HCT116 (cell line): ENCODE measurements around the gene VWA5A. TPM values are rescaled to one million over a fixed set of nuclear protein-coding genes. Genes with fewer than 3 reads are reported as not detected.

Experiments used
- ATAC-seq: fragments of 200-7000 bp; cut with Tn5 transposase; 2 replicates; pipeline ENCODE4 v1.9.1; 2020; ENCODE audit warnings: mild to moderate bottlenecking, moderate library complexity
- BruUV-seq: library from RNA; stranded (reverse); fragments of 400-500 nt; replicated peaks from 2 replicates; lab custom pipeline; 2021; lab: Mats Ljungman, UMichigan
- CTCF ChIA-PET: fragments of 300-600 bp; sonication (Branson Sonifier 250); formaldehyde crosslinking; loops from one replicate; lab custom pipeline; 2021; ENCODE audit warnings: antibody characterized with exemption; lab: Charles Lee
- POLR2A ChIA-PET: fragments of 300-600, 350-600 bp; sonication (Branson Sonifier 250); formaldehyde crosslinking; loops from one replicate; lab custom pipeline; 2021; ENCODE audit warnings: antibody characterized with exemption; lab: Charles Lee
- RAD21 ChIA-PET, 2 experiments: fragments of 300-600 bp; sonication (Branson Sonifier 250); formaldehyde crosslinking; loops; one replicate each; lab custom pipeline; 2023; ENCODE audit warnings: low total read pairs in 2 of 2; ENCODE audit not compliant: uncharacterized antibody in 2 of 2, unreplicated experiment in 2 of 2, low non-redundant PET in 1 of 2; lab: Charles Lee
- DNase-seq: peaks from one replicate; pipeline ENCODE4 v3.0.0-alpha.2; 2010; ENCODE audit warnings: low read depth, low spot score
- H2AFZ ChIP-seq: fragments of 200-600 bp; shearing (Covaris generic), sonication (generic); 2 replicates; pipeline ENCODE4 v1.6.1; 2017; ENCODE audit warnings: low read depth, mixed run types, mixed read lengths, antibody characterized with exemption, low read length; ENCODE audit not compliant: poor library complexity, severe bottlenecking
- H3K27ac ChIP-seq: 2 replicates; pipeline ENCODE4 v1.5.1; 2012; ENCODE audit warnings: low read depth, low read length
- H3K27me3 ChIP-seq: fragments of 200-600 bp; sonication (generic); 2 replicates; pipeline ENCODE4 v1.6.1; 2016; ENCODE audit warnings: mixed run types, low read length, mixed read lengths; ENCODE audit not compliant: insufficient read depth
- H3K36me3 ChIP-seq, 2 experiments: fragments of 200-500 bp in 1 of 2; fragments of 200-600 bp in 1 of 2; sonication (Bioruptor generic) in 1 of 2; sonication (generic) in 1 of 2; 2 replicates each; pipeline versions ENCODE4 v1.5.1 to v1.6.1; 2014 to 2016; ENCODE audit warnings: low read length in 2 of 2, inconsistent platforms in 1 of 2, mixed read lengths in 1 of 2, mixed run types in 1 of 2; ENCODE audit not compliant: insufficient read depth in 2 of 2, control insufficient read depth in 1 of 2
- H3K4me1 ChIP-seq, 2 experiments: fragments of 200-600 bp in 1 of 2; sonication (generic) in 1 of 2; 2 replicates each; pipeline versions ENCODE4 v1.5.1 to v1.6.1; 2012 to 2017; ENCODE audit warnings: low read length in 2 of 2, inconsistent platforms in 1 of 2, mild to moderate bottlenecking in 1 of 2, mixed read lengths in 1 of 2, mixed run types in 1 of 2, moderate library complexity in 1 of 2; ENCODE audit not compliant: insufficient read depth in 2 of 2, control insufficient read depth in 1 of 2
- H3K4me2 ChIP-seq: fragments of 200-600 bp; sonication (generic); 2 replicates; pipeline ENCODE4 v1.6.1; 2017; ENCODE audit warnings: mixed run types, low read length, mixed read lengths
- H3K4me3 ChIP-seq, 2 experiments: fragments of 200-600 bp in 1 of 2; sonication (generic) in 1 of 2; replicated peaks in 1 of 2; 2 replicates each; pipeline ENCODE4 v1.5.1; 2011 to 2016; ENCODE audit warnings: low read length in 2 of 2, control low read depth in 1 of 2, low read depth in 1 of 2, mild to moderate bottlenecking in 1 of 2, mixed read lengths in 1 of 2, mixed run types in 1 of 2
- H3K79me2 ChIP-seq: fragments of 200-600 bp; sonication (generic); 2 replicates; pipeline ENCODE4 v1.6.1; 2017; ENCODE audit warnings: mild to moderate bottlenecking, mixed run types, low read length, moderate library complexity, mixed read lengths; ENCODE audit not compliant: insufficient read depth
- H3K9ac ChIP-seq: fragments of 200-600 bp; sonication (generic); 2 replicates; pipeline ENCODE4 v1.6.1; 2016; ENCODE audit warnings: low read length, mixed read lengths
- H3K9me2 ChIP-seq: fragments of 200-600 bp; sonication (generic), shearing (Covaris generic); 2 replicates; pipeline ENCODE4 v1.6.1; 2017; ENCODE audit warnings: mixed run types, mild to moderate bottlenecking, moderate library complexity; ENCODE audit not compliant: insufficient read depth
- H3K9me3 ChIP-seq, 2 experiments: fragments of 200-500 bp in 1 of 2; fragments of 200-600 bp in 1 of 2; sonication (Bioruptor generic) in 1 of 2; sonication (generic) in 1 of 2; 2 replicates each; pipeline ENCODE4 v1.6.1; 2014 to 2017; ENCODE audit warnings: low read length in 2 of 2, mixed read lengths in 2 of 2, inconsistent platforms in 1 of 2, low read depth in 1 of 2, mild to moderate bottlenecking in 1 of 2, mixed run types in 1 of 2, moderate library complexity in 1 of 2; ENCODE audit not compliant: control insufficient read depth in 1 of 2, insufficient read depth in 1 of 2
- H4K20me1 ChIP-seq: fragments of 200-600 bp; sonication (generic), shearing (Covaris generic); 2 replicates; pipeline ENCODE4 v1.6.1; 2017; ENCODE audit warnings: mixed run types, mild to moderate bottlenecking, moderate library complexity; ENCODE audit not compliant: insufficient read depth
- CBX3 ChIP-seq: IDR thresholded peaks from 2 replicates; pipeline ENCODE4 v1.6.1; 2012; ENCODE audit warnings: low read depth
- CEBPB ChIP-seq: IDR thresholded peaks from 2 replicates; pipeline ENCODE4 v1.6.1; 2012; ENCODE audit warnings: low read depth
- CTCF ChIP-seq, 3 experiments: fragments of 200-600 bp in 1 of 3; sonication (generic) in 1 of 3; IDR thresholded peaks in 2 of 3; conservative IDR thresholded peaks in 1 of 3; 2 replicates each; pipeline ENCODE4 v1.5.1; 2012 to 2017; ENCODE audit warnings: low read depth in 2 of 3, low read length in 2 of 3, antibody characterized with exemption in 1 of 3, borderline replicate concordance in 1 of 3, control low read depth in 1 of 3, mild to moderate bottlenecking in 1 of 3, mixed read lengths in 1 of 3, mixed run types in 1 of 3, moderate library complexity in 1 of 3; ENCODE audit not compliant: insufficient read depth in 1 of 3
- EGR1 ChIP-seq: IDR thresholded peaks from 2 replicates; pipeline ENCODE4 v1.6.1; 2012; ENCODE audit warnings: low read depth
- ELF1 ChIP-seq: IDR thresholded peaks from 2 replicates; pipeline ENCODE4 v1.6.1; 2012; ENCODE audit warnings: low read depth, borderline replicate concordance
- EZH2 ChIP-seq: fragments of 200-600 bp; sonication (generic); IDR thresholded peaks from 2 replicates; pipeline ENCODE4 v1.6.1; 2017; ENCODE audit warnings: antibody characterized with exemption, mixed run types
- FOSL1 ChIP-seq: IDR thresholded peaks from 2 replicates; pipeline ENCODE4 v1.6.1; 2012; ENCODE audit warnings: low read depth
- JUND ChIP-seq: IDR thresholded peaks from 2 replicates; pipeline ENCODE4 v1.6.1; 2012
- MAX ChIP-seq: IDR thresholded peaks from 2 replicates; pipeline ENCODE4 v1.6.1; 2012
- POLR2AphosphoS5 ChIP-seq: IDR thresholded peaks from 2 replicates; pipeline ENCODE4 v1.6.1; 2011; ENCODE audit warnings: mild to moderate bottlenecking, low read depth, low read length, moderate library complexity
- RAD21 ChIP-seq: IDR thresholded peaks from 2 replicates; pipeline ENCODE4 v1.6.1; 2012; ENCODE audit warnings: low read depth, mild to moderate bottlenecking
- SP1 ChIP-seq: IDR thresholded peaks from 2 replicates; pipeline ENCODE4 v1.6.1; 2012; ENCODE audit warnings: low read depth
- SRF ChIP-seq: IDR thresholded peaks from 2 replicates; pipeline ENCODE4 v1.6.1; 2012; ENCODE audit warnings: low read depth
- YY1 ChIP-seq: IDR thresholded peaks from 2 replicates; pipeline ENCODE4 v1.6.1; 2011; ENCODE audit warnings: low read length, low read depth, moderate library complexity, mild to moderate bottlenecking; ENCODE audit not compliant: insufficient replicate concordance; ENCODE audit errors: extremely low read depth
- ZNF274 ChIP-seq: fragments of 200-500 bp; sonication (Bioruptor generic); IDR thresholded peaks from 2 replicates; pipeline ENCODE4 v1.6.1; 2014; ENCODE audit warnings: mild to moderate bottlenecking, low read depth, low read length, inconsistent platforms
- intact Hi-C: fragments of 100-400 bp; cut with micrococcal nuclease; formaldehyde crosslinking; loops from 2 replicates; pipeline ENCODE4 v1.10.0; 2022
- total RNA-seq: library from RNA; stranded (reverse); gene quantifications from one replicate; pipeline ENCODE4 v1.2.1, GENCODE V29; 2021; ENCODE audit not compliant: unreplicated experiment
- TF ChIP-seq, protein P1 (sequence below): IDR thresholded peaks from 2 replicates; pipeline ENCODE4 v1.6.1; 2012

The VWA5A gene
- total RNA-seq, 1 experiment from 2014 or later = 5.0 TPM

DNA sequence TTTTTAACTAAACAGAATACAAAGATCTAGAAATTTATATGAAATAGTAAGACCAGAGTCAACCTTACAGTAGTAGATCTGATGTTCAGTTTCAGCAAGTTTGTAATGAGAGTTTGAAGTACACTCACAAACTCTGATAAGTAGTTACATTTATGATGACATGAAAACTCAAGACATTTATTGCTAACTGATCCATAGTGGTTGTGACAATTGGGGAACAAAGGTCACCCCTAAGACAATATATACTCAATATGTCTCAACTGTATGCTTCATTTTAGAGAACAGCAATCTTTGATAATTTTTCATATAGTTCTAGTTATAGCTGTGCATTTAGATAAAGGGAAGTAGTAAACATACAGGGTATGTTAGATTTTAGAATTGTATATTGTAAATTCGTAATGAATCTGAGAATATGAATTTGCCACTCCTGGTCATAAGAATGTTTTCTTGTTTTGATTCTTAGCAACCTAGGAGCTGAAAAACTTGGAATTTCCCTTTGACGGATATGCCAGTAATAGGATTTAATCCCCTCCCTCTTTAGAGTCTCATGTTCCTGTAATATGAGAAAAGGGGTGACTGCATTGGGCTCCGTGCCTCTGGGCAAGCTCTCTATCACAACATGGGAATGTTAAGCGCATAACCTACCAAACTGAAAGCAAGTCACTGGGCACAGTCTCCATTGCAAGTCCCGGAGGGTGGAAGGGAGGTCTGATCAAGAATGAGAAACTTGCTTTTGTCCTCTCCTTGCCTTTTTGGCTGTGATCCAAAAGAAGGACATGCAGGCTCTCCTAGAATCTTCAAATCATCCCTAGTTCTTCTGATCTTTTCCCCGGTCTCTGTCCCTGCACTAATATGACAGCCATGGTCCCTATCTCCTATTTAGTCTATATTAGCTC, 79.3 kb downstream of the VWA5A start:
- H4K20me1 ChIP-seq = no peaks in the 10 kb centered on the region
- H3K4me1 ChIP-seq = no peaks in the 10 kb centered on the region
- H3K27me3 ChIP-seq = peaks cover 22% of the 10 kb centered on the region
- intact Hi-C loops = loop anchor here (1.0 kb wide), 1 partner anchor 123 kb away; no protein-coding TSS in a partner anchor
- H3K9me3 ChIP-seq = no peaks in the 10 kb centered on the region
- ChIA-PET CTCF (interaction anchor here (0.6 to 3.0 kb wide), 6 partner anchors 8 to 125 kb away, joined by 3 to 26 read pairs (median 5); no protein-coding TSS in a partner anchor), POLR2A (no interaction called here), RAD21 (interaction anchor here in 1 of 2 experiments (1.2 kb wide), 1 partner anchor 123 kb away, joined by 7 read pairs; no protein-coding TSS in a partner anchor)
- no peaks in the 10 kb centered on the region for H3K36me3 ChIP-seq
- H3K4me2 ChIP-seq = no peak overlapping the region
- no peaks in the 10 kb centered on the region for H3K9me2 ChIP-seq
- DNase-seq (no peak), ATAC-seq (peak; percentile 31; the same call in 1 of the 2 replicates)
- no peak overlapping the region for H2AFZ ChIP-seq
- no peak overlapping the region for H3K9ac ChIP-seq
- TF ChIP-seq EZH2 (no peak), ZNF274 (no peak), YY1 (no peak), EGR1 (no peak), RAD21 (no peak), MAX (no peak), CEBPB (no peak), POLR2AphosphoS5 (no peak), FOSL1 (no peak), CTCF (IDR thresholded peaks at IDR 0.05 in 2 of 3, conservative IDR thresholded peaks at IDR 0.05 in 1 of 3; ENCODE audit: borderline replicate concordance in 1 of 3, insufficient read depth in 1 of 3, low read depth in 2 of 3, low read length in 2 of 3) (no peak), ELF1 (no peak), SP1 (no peak), CBX3 (no peak), JUND (no peak), SRF (no peak)
- TF ChIP-seq, protein P1, sequence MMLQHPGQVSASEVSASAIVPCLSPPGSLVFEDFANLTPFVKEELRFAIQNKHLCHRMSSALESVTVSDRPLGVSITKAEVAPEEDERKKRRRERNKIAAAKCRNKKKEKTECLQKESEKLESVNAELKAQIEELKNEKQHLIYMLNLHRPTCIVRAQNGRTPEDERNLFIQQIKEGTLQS = no peak
- H3K79me2 ChIP-seq = no peaks in the 10 kb centered on the region
- H3K27ac ChIP-seq = no peak overlapping the region
- BruUV-seq = no TSS peak
- H3K4me3 ChIP-seq = no peak overlapping the region
